ENCODE data around the gene NHSL2.

DNA sequence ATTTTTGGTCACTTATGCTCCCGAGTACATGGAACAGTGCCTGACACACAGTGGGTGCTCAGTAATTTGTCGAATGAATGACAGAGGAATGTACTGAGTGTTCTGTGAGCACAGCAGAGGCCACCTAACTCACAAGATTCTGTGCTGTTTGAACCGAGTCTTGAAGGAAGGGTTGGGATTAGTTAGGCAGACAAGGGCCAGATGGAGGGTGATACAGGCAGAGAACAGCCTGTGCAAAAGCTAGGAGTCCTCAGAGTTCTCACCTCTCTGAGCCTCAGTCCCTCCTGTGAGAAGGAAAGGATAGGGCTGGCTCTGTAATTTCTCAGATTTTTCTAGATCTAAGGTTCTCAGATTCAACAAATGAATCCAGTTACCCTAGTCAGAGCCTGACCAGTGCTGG is 108.8 kb downstream of the NHSL2 start:
- TF ChIP-seq, protein P1, sequence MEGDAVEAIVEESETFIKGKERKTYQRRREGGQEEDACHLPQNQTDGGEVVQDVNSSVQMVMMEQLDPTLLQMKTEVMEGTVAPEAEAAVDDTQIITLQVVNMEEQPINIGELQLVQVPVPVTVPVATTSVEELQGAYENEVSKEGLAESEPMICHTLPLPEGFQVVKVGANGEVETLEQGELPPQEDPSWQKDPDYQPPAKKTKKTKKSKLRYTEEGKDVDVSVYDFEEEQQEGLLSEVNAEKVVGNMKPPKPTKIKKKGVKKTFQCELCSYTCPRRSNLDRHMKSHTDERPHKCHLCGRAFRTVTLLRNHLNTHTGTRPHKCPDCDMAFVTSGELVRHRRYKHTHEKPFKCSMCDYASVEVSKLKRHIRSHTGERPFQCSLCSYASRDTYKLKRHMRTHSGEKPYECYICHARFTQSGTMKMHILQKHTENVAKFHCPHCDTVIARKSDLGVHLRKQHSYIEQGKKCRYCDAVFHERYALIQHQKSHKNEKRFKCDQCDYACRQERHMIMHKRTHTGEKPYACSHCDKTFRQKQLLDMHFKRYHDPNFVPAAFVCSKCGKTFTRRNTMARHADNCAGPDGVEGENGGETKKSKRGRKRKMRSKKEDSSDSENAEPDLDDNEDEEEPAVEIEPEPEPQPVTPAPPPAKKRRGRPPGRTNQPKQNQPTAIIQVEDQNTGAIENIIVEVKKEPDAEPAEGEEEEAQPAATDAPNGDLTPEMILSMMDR (conservative IDR thresholded peaks at IDR 0.05), result no peak
- no peak for TF ChIP-seq EZH2 (IDR thresholded peaks at IDR 0.05; ENCODE audit: low read depth)

Measured in PC-9 (cell line).